ENCODE results near the gene COL4A1. TPM values are rescaled to one million over a fixed set of nuclear protein-coding genes. Genes with fewer than 3 reads are reported as not detected.

The COL4A1 gene
- total RNA-seq, 1 donor from 2014 or later, result 120 TPM

- peaks cover 52% of the 10 kb centered on the region for H3K4me1 ChIP-seq
- no peak for TF ChIP-seq CTCF (IDR thresholded peaks at IDR 0.05; ENCODE audit: borderline replicate concordance)
- no peak overlapping the region for H3K4me3 ChIP-seq
- no peaks in the 10 kb centered on the region for H3K27me3 ChIP-seq (ENCODE audit: low read depth)
- peak overlapping the region; percentile 93 for H3K27ac ChIP-seq (replicated peaks)
- intact Hi-C loops (cut with micrococcal nuclease), result no loop called here
- no peaks in the 10 kb centered on the region for H3K9me3 ChIP-seq (replicated peaks)
- no peak for DNase-seq
- no peaks in the 10 kb centered on the region for H3K36me3 ChIP-seq
Observed at GRCh38 chr13:110125157-110125556, 181.8 kb downstream of the COL4A1 start.

- H3K4me1 ChIP-seq, result peaks cover 57% of the 10 kb centered on the region
- H3K27ac ChIP-seq (replicated peaks), result no peak overlapping the region
- no peak overlapping the region for H3K4me3 ChIP-seq
- DNase-seq, result no peak
- no peaks in the 10 kb centered on the region for H3K36me3 ChIP-seq
- H3K9me3 ChIP-seq (replicated peaks), result no peaks in the 10 kb centered on the region
- TF ChIP-seq CTCF (IDR thresholded peaks at IDR 0.05; ENCODE audit: borderline replicate concordance), result no peak
- H3K27me3 ChIP-seq (ENCODE audit: low read depth), result no peaks in the 10 kb centered on the region
- intact Hi-C loops (cut with micrococcal nuclease), result no loop called here
Observed at GRCh38 chr13:110124201-110124940, 182.6 kb downstream of the COL4A1 start.

- Histone ChIP-seq H3K27me3 (ENCODE audit: low read depth) (no peaks in the 10 kb centered on the region), H3K4me3 (no peak overlapping the region), H3K27ac (replicated peaks) (no peak overlapping the region), H3K9me3 (replicated peaks) (no peaks in the 10 kb centered on the region), H3K36me3 (no peaks in the 10 kb centered on the region), H3K4me1 (peaks cover 51% of the 10 kb centered on the region)
- no peak for DNase-seq
- TF ChIP-seq CTCF (IDR thresholded peaks at IDR 0.05; ENCODE audit: borderline replicate concordance), result no peak
- intact Hi-C loops (cut with micrococcal nuclease), result no loop called here
Observed at GRCh38 chr13:110123041-110123809, 183.7 kb downstream of the COL4A1 start.

GRCh38 chr13:110121422-110122083 lies 185.4 kb downstream of the COL4A1 start:
- intact Hi-C loops (cut with micrococcal nuclease), result no loop called here
- DNase-seq, result no peak

More at GRCh38 chr13:110121422-110122083, 185.4 kb downstream of the COL4A1 start:
- peaks cover 16% of the 10 kb centered on the region for H3K27me3 ChIP-seq (ENCODE audit: low read depth)
- no peaks in the 10 kb centered on the region for H3K9me3 ChIP-seq (replicated peaks)
- H3K4me3 ChIP-seq, result no peak overlapping the region
- no peaks in the 10 kb centered on the region for H3K36me3 ChIP-seq
- no peak for TF ChIP-seq CTCF (IDR thresholded peaks at IDR 0.05; ENCODE audit: borderline replicate concordance)
- peaks cover 36% of the 10 kb centered on the region for H3K4me1 ChIP-seq
- H3K27ac ChIP-seq (replicated peaks), result no peak overlapping the region

Measured in left ventricle myocardium inferior (tissue), 1 donor.